GM19023 (cell line): ENCODE measurements around the gene NPIPB6.

ENCODE experiments used
- ATAC-seq: cut with Tn5 transposase; IDR thresholded peaks from one replicate; pipeline ENCODE4 v1.9.1; 2021; ENCODE audit warnings: mild to moderate bottlenecking, moderate library complexity; ENCODE audit not compliant: unreplicated experiment

Gene NPIPB6

GRCh38 chr16:28324235-28324886 is 38.9 kb downstream of the NPIPB6 start:
- no peak for ATAC-seq

GRCh38 chr16:28321700-28322411 is 41.5 kb downstream of the NPIPB6 start:
- ATAC-seq: no peak

GRCh38 chr16:28320741-28321140 is 42.6 kb downstream of the NPIPB6 start:
- ATAC-seq: no peak

GRCh38 chr16:28320023-28320561 is 43.2 kb downstream of the NPIPB6 start:
- ATAC-seq: no peak

GRCh38 chr16:28319476-28320022 is 43.8 kb downstream of the NPIPB6 start:
- no peak for ATAC-seq

- ATAC-seq: no peak
Measured at GRCh38 chr16:28318042-28318744, 45.1 kb downstream of the NPIPB6 start.

- ATAC-seq: no peak
Measured at GRCh38 chr16:28317040-28317880, 46.0 kb downstream of the NPIPB6 start.

GRCh38 chr16:28316054-28316453 is 47.3 kb downstream of the NPIPB6 start:
- no peak for ATAC-seq

- no peak for ATAC-seq
Measured at GRCh38 chr16:28313587-28313986, 49.7 kb downstream of the NPIPB6 start.

- no peak for ATAC-seq
Measured at GRCh38 chr16:28312327-28312726, 51.0 kb downstream of the NPIPB6 start.

- ATAC-seq: no peak
Measured at GRCh38 chr16:28311913-28312312, 51.4 kb downstream of the NPIPB6 start.

- no peak for ATAC-seq
Measured at GRCh38 chr16:28311413-28311812, 51.9 kb downstream of the NPIPB6 start.

- no peak for ATAC-seq
Measured at GRCh38 chr16:28310796-28311195, 52.5 kb downstream of the NPIPB6 start.

- ATAC-seq: no peak
Measured at GRCh38 chr16:28309811-28310311, 53.4 kb downstream of the NPIPB6 start.

GRCh38 chr16:28308794-28309584 is 54.3 kb downstream of the NPIPB6 start:
- no peak for ATAC-seq

GRCh38 chr16:28307936-28308335 is 55.4 kb downstream of the NPIPB6 start:
- no peak for ATAC-seq

- no peak for ATAC-seq
Measured at GRCh38 chr16:28304214-28304613, 59.1 kb downstream of the NPIPB6 start.

GRCh38 chr16:28303132-28303531 is 60.2 kb downstream of the NPIPB6 start:
- ATAC-seq: no peak

GRCh38 chr16:28301620-28302019 is 61.7 kb downstream of the NPIPB6 start:
- no peak for ATAC-seq

- no peak for ATAC-seq
Measured at GRCh38 chr16:28301154-28301553, 62.2 kb downstream of the NPIPB6 start.
